H54 (cell line): Measurements from ENCODE around the gene ING1.
"Not testable (repeated sequence)": the region's sequence is repeated elsewhere in the genome, so short reads cannot be mapped to it uniquely, and the experiment has no call there.

ENCODE experiments used
- DNase-seq: peaks from one replicate; pipeline ENCODE4 v3.0.0; 2011; ENCODE audit warnings: low spot score, mixed read lengths; ENCODE audit not compliant: insufficient read length
- FAIRE-seq: peaks from 3 replicates; lab custom pipeline; 2011; peaks lifted over from hg19 to GRCh38; lab: Jason Lieb, UNC
- POLR2A ChIP-seq: IDR thresholded peaks from 2 replicates; pipeline ENCODE4 v1.6.1; 2011; ENCODE audit warnings: low read depth, mild to moderate bottlenecking, low read length

The ING1 gene

GRCh38 chr13:110713642-110713952 is at the start of gene ING1:
TSS of gene ING1 (plus strand) at chr13:110713700. CDS start at chr13:110714150, 450 bp downstream.
- peak; percentile 68 for TF ChIP-seq POLR2A
- no peak for DNase-seq
- no peak for FAIRE-seq

DNA sequence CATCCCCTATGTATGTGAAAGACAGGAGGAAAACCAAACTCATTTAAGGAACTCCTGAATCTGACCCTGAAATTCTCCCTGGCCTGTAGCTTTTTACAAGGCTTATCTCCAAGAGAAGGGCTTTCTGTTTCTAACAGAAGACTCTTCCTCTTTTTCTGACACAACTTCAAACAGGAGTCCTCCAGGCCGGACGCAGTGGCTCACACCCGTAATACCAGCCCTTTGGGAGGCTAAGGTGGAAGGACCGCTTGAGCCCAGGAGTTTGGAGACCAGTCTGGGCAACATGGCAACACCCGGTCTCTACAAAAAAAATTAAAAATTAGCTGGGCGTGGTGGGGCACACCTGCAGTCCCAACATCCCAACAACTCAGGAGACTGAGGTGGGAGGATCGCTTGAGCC is 49.5 kb upstream of the ING1 start:
- TF ChIP-seq POLR2A: no peak
- no peak for DNase-seq
- FAIRE-seq: no peak

GRCh38 chr13:110664673-110665072 is 48.8 kb upstream of the ING1 start:
- DNase-seq: no peak
- TF ChIP-seq POLR2A: no peak
- FAIRE-seq: no peak

- FAIRE-seq (no peak), DNase-seq (no peak)
- no peak for TF ChIP-seq POLR2A
These were observed 47.8 kb upstream of the ING1 start for GRCh38 chr13:110665491-110666254.

- DNase-seq (no peak), FAIRE-seq (no peak)
- no peak for TF ChIP-seq POLR2A
These were observed 47.3 kb upstream of the ING1 start for GRCh38 chr13:110666255-110666533.

- FAIRE-seq: no peak
- no peak for TF ChIP-seq POLR2A
- no peak for DNase-seq
These were observed 44.5 kb upstream of the ING1 start for GRCh38 chr13:110669036-110669435.

- DNase-seq, FAIRE-seq: not testable (repeated sequence)
These were observed 43.7 kb upstream of the ING1 start for GRCh38 chr13:110669814-110670213.

DNA sequence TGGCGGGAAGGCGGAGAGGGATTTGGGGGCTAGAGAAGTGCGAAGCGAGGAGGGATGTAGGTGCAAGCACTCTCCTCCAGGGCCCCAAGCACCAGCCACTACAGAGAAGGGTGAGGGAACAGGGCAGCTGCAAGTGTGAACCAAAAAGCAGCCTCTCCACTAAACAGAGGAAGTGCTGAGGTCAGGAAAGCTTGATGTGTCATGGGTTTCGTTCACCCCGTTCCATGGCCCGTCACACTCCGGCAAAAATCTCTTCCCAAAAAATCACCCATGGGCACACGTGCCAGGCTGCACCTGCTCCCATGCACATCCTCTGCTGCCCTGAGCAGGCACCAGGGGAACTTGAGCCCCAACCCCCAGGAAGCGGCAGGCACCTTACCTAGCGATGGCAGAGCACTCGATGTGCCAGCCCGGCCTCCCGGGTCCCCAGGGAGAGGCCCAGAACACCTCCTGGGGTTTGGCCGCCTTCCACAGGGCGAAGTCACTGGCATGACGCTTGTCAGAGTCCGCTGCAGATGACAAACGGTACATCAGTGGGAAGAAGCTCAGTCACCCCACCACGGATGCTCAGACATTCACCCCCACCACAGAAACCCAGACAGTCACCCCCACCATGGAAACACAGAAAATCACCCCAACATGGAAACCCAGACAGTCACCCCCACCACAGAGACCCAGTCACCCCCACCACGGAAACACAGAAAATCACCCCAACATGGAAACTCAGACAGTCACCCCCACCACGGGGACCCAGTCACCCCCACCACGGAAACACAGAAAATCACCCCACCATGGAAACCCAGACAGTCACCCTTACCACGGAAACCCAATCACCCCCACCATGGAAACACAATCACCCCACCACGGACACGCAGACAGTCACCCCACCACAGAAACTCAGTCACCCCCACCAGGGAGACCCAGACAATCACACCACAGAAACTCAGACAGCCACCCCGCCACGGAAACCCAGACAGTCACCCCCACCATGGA is 36.6 kb upstream of the ING1 start:
- FAIRE-seq: no peak
- no peak for TF ChIP-seq POLR2A
- DNase-seq: no peak

DNA sequence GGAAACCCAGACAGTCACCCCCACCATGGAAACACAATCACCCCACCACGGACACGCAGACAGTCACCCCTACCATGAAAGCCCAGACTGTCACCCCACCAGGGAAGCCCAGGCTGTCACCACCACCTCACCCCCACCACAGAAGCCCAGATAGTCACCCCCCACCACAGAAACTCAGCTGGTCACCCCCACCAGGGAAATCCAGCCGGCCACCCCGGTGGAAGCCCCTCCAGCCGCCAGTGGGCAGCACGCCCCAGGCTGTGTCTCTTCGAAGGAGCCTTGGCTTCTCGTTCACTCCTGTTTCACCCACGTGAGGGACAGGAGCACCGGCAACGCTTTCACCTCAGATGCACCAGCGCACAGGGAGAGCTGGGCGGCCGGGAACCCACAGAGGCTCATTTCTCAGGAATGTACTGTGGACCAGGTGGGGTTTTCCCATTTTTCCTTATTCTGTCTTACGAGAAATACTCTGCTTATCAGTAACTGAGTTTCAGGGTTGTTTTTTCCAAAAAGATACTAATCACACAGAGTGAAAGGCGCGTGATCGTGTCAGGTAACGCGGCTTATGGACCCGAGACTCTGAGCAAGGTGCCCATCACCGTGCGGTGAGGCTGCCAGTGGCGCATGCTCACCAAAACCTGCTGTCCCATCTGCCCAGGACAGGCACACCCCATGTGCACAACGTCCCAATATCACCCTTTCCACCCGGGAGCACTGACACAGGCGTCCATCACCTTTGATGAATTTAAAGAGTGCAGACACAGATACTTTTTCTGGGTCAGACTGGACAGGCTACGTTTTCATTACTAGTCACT is 35.6 kb upstream of the ING1 start:
- FAIRE-seq (no peak), DNase-seq (no peak)
- no peak for TF ChIP-seq POLR2A

DNA sequence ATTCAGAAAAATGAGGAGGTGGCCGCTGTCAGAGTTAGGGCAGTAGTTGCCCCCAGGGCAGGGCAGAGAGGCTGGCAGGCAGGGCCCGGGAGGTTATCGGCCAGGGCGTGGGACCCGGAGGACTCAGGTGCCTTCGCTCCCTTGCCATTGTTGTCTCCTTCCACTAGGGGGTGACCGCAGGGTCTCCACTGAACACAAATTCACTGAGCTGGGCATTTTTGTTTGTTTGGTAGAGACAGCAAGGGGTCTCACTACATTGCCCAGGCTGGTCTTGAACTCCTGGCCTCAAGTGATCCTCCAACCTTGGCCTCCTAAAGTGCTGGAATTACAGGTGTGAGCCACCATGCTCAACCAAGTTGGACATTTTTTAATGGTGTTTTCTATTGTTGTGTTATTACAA is 32.6 kb upstream of the ING1 start:
- DNase-seq (peak; percentile 50), FAIRE-seq (no peak)
- no peak for TF ChIP-seq POLR2A

GRCh38 chr13:110681868-110682550 is 31.5 kb upstream of the ING1 start:
- DNase-seq (no peak), FAIRE-seq (no peak)
- no peak for TF ChIP-seq POLR2A

DNA sequence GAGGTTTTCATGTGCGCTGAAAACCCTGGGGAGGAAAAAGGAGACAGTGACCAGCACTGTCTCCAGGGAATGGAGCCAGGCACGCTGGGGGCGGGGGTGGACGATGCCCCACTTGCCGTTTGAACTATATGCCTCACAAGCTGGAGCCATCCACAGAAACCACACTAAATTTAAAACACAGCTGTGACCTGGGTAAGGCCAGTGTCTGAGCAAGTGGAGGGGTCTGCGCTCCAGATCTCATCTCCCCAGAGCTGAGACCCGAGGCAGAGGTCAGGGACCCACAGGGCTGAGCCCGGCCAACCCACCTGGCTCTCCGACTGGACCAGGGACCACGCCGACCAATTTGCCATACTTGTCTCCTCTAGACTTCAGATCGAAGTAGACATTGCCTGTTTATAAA is 30.8 kb upstream of the ING1 start:
- FAIRE-seq (no peak), DNase-seq (no peak)
- TF ChIP-seq POLR2A: no peak

- no peak for DNase-seq
- FAIRE-seq: peak; percentile 73
- TF ChIP-seq POLR2A: no peak
These were observed 30.2 kb upstream of the ING1 start for GRCh38 chr13:110683203-110683883.

- TF ChIP-seq POLR2A: no peak
- DNase-seq (no peak), FAIRE-seq (no peak)
These were observed 29.6 kb upstream of the ING1 start for GRCh38 chr13:110683921-110684320.
